B cell (primary cell): ENCODE measurements around the gene RPS14. TPM values are rescaled to one million over a fixed set of nuclear protein-coding genes. Genes with fewer than 3 reads are reported as not detected.
A peak's percentile ranks its signal among the peaks of the same experiment; 100 is the strongest.

ENCODE experiments used
- ATAC-seq: fragments of 200-7000 bp; cut with Tn5 transposase; one replicate; pipeline ENCODE4 v1.10.0; 2021; ENCODE audit warnings: low read depth, mild to moderate bottlenecking, moderate number of reproducible peaks, moderate library complexity
- CTCF ChIA-PET: fragments of 350-600 bp; sonication (Branson Sonifier 250); formaldehyde crosslinking; loops from one replicate; lab custom pipeline; 2021; ENCODE audit warnings: antibody characterized with exemption, inconsistent platforms; lab: Charles Lee
- POLR2A ChIA-PET: fragments of 350-600 bp; sonication (Branson Sonifier 250); formaldehyde crosslinking; loops from one replicate; lab custom pipeline; 2021; ENCODE audit warnings: antibody characterized with exemption; lab: Charles Lee
- DNase-seq: peaks from one replicate; pipeline ENCODE4 v3.0.0; 2013
- H2AFZ ChIP-seq: 2 replicates; pipeline ENCODE4 v1.6.1; 2012; ENCODE audit warnings: mild to moderate bottlenecking, low read depth, low read length; ENCODE audit not compliant: insufficient read depth, poor library complexity, severe bottlenecking
- H3K27ac ChIP-seq, 2 donors: 1 replicate in 1 of 2; 2 replicates in 1 of 2; pipeline ENCODE4 v1.5.1; 2012 to 2013; ENCODE audit warnings: low read length in 2 of 2, mild to moderate bottlenecking in 2 of 2, moderate library complexity in 1 of 2
- H3K27me3 ChIP-seq, 4 experiments: fragments of 200-600 bp in 1 of 4; sonication (generic) in 1 of 4; replicated peaks in 1 of 4; 1 replicate in 2 of 4; 2 replicates in 2 of 4; pipeline versions ENCODE4 v1.6.1 to v1.7.0; 2013 to 2016; ENCODE audit warnings: low read length in 3 of 4, mild to moderate bottlenecking in 2 of 4, mixed read lengths in 1 of 4, moderate library complexity in 1 of 4; ENCODE audit not compliant: insufficient read depth in 4 of 4, control insufficient read depth in 3 of 4; ENCODE audit errors: control extremely low read depth in 1 of 4
- H3K36me3 ChIP-seq, 2 experiments: replicated peaks in 1 of 2; 1 replicate in 1 of 2; 2 replicates in 1 of 2; pipeline versions ENCODE4 v1.6.1 to v1.7.1; 2013; ENCODE audit warnings: low read length in 1 of 2; ENCODE audit not compliant: insufficient read depth in 2 of 2, control insufficient read depth in 1 of 2; ENCODE audit errors: control extremely low read depth in 1 of 2, extremely low read depth in 1 of 2
- H3K4me1 ChIP-seq, 2 donors: fragments of 200-600 bp in 1 of 2; sonication (generic) in 1 of 2; 1 replicate in 1 of 2; 2 replicates in 1 of 2; pipeline versions ENCODE4 v1.5.1 to v1.6.1; 2013 to 2017; ENCODE audit warnings: low read length in 2 of 2; ENCODE audit not compliant: control insufficient read depth in 2 of 2, insufficient read depth in 2 of 2
- H3K4me2 ChIP-seq: replicated peaks from 2 replicates; pipeline ENCODE3; 2012; ENCODE audit warnings: mild to moderate bottlenecking, low read depth, low read length; ENCODE audit not compliant: poor library complexity, severe bottlenecking
- H3K4me3 ChIP-seq, 5 experiments: fragments of 200-600 bp in 1 of 5; sonication (generic) in 1 of 5; 1 replicate in 3 of 5; 2 replicates in 2 of 5; pipeline versions ENCODE4 v1.5.1 to v1.7.0; 2011 to 2016; ENCODE audit warnings: low read length in 4 of 5, mild to moderate bottlenecking in 4 of 5, low read depth in 2 of 5, control low read depth in 1 of 5, moderate library complexity in 1 of 5; ENCODE audit not compliant: insufficient read depth in 1 of 5; ENCODE audit errors: control extremely low read depth in 1 of 5, extremely low read depth in 1 of 5
- H3K79me2 ChIP-seq: fragments of 200-600 bp; sonication (generic); one replicate; pipeline ENCODE4 v1.6.0; 2016; ENCODE audit warnings: low read length; ENCODE audit not compliant: control insufficient read depth, insufficient read depth
- H3K9ac ChIP-seq: fragments of 200-600 bp; sonication (generic); 2 replicates; pipeline ENCODE4 v1.6.1; 2017; ENCODE audit warnings: mild to moderate bottlenecking, low read length, moderate library complexity
- H3K9me3 ChIP-seq, 3 donors: one replicate each; pipeline versions ENCODE4 v1.6.1 to v1.7.1; 2013; ENCODE audit warnings: low read length in 2 of 3; ENCODE audit not compliant: control insufficient read depth in 2 of 3, insufficient read depth in 1 of 3; ENCODE audit errors: control extremely low read depth in 1 of 3
- H4K20me1 ChIP-seq: 2 replicates; pipeline ENCODE4 v1.6.0; 2012; ENCODE audit warnings: mild to moderate bottlenecking, low read length; ENCODE audit not compliant: insufficient read depth, control insufficient read depth, poor library complexity, severe bottlenecking
- H3K27ac Mint-ChIP-seq: one replicate; pipeline ENCODE4 v1.8.0; 2021; ENCODE audit warnings: mixed read lengths
- H3K27me3 Mint-ChIP-seq: one replicate; pipeline ENCODE4 v1.8.0; 2021; ENCODE audit warnings: mixed read lengths
- H3K4me1 Mint-ChIP-seq: one replicate; pipeline ENCODE4 v1.8.0; 2021; ENCODE audit warnings: mixed read lengths
- H3K4me3 Mint-ChIP-seq: one replicate; pipeline ENCODE4 v1.8.0; 2021; ENCODE audit warnings: mixed read lengths
- H3K9me3 Mint-ChIP-seq: one replicate; pipeline ENCODE4 v1.8.0; 2022; ENCODE audit warnings: mixed read lengths; ENCODE audit not compliant: insufficient read depth
- EZH2 ChIP-seq: IDR thresholded peaks from 2 replicates; pipeline ENCODE4 v1.6.1; 2012; ENCODE audit warnings: borderline replicate concordance, low read depth, mild to moderate bottlenecking, moderate library complexity, low read length; ENCODE audit not compliant: insufficient read depth, poor library complexity, severe bottlenecking
- WGBS: methylation state at CpG from one replicate; pipeline ENCODE4 v1.1.5; 2013; ENCODE audit warnings: missing lambda C conversion rate; ENCODE audit not compliant: insufficient coverage; 5-methylcytosine and 5-hydroxymethylcytosine counted together
- intact Hi-C: fragments of 100-400 bp; cut with micrococcal nuclease; formaldehyde crosslinking; loops from one replicate; pipeline ENCODE4 v1.10.0; 2022
- polyA plus RNA-seq: library from polyadenylated mRNA; depleted of rRNA; stranded (reverse); fragments of >200 nt; gene quantifications from 2 replicates; pipeline ENCODE4 v1.2.3, GENCODE V29; 2012
- total RNA-seq, 2 donors: library from RNA; stranded (reverse); fragments of 120-200 nt in 1 of 2; gene quantifications; 1 replicate in 1 of 2; 2 replicates in 1 of 2; pipeline versions ENCODE4 v1.2.3 to v1.2.4, GENCODE V29; 2013 to 2022
- TF ChIP-seq, protein P1 (sequence below): fragments of 200-600 bp; IDR thresholded peaks from one replicate; pipeline ENCODE4 v1.8.0; 2022; ENCODE audit warnings: antibody characterized with exemption, mild to moderate bottlenecking

Gene RPS14
- total and polyA plus RNA-seq, 2 donors (not counting 1 experiment from before 2014, with no cell fraction given): 3,740 to 6,881 TPM

DNA sequence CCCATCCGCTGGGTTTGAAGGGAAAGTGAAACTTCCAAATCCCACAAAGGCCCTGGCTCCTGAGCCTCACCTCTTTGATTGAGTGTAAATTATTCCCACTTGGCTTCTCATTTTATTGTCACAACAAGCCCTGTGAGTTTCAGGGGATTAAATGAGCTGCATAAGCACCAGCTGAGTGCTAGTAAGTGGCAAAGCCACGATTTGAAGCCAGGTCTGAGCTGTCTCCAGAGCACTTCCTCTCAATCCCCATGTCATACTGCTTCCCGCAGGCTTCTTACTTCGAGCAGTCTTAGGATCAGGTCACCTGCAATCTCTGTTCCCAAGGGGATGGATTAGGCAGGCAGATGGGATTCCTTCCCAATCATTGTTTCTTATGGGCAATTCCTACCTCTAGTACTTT, 18.0 kb downstream of the RPS14 start:
- no peak for DNase-seq
- H3K27me3 ChIP-seq: no peaks in the 10 kb centered on the region
- no peaks in the 10 kb centered on the region for H3K9me3 Mint-ChIP-seq
- H2AFZ ChIP-seq: no peak overlapping the region
- H3K4me1 Mint-ChIP-seq: peaks cover 73% of the 10 kb centered on the region
- WGBS: 78% methylated on average over 3 of the region's 4 CpGs
- H3K9me3 ChIP-seq: no peaks in the 10 kb centered on the region
- intact Hi-C loops: no loop called here
- ChIA-PET CTCF (interaction anchor here (0.7 to 14.4 kb wide), 3 partner anchors 17 to 31 kb away, joined by 3 to 396 read pairs (median 111); partner anchors contain the start of gene CD74), POLR2A (interaction anchor here (1.1 to 21.5 kb wide), 3 partner anchors 12 to 31 kb away, joined by 4 to 387 read pairs (median 286); partner anchors contain the start of gene CD74)
- no peak overlapping the region for H3K9ac ChIP-seq
- no peak for ATAC-seq
- no peaks in the 10 kb centered on the region for H3K36me3 ChIP-seq
- peaks cover 69 to 77% of the 10 kb centered on the region in 2 donors for H3K4me1 ChIP-seq
- peak overlapping the region; percentile 89 for H3K27ac Mint-ChIP-seq
- H3K4me3 ChIP-seq: no peak overlapping the region
- peak overlapping the region; percentile 30 for H3K4me2 ChIP-seq
- H3K4me3 Mint-ChIP-seq: no peak overlapping the region
- TF ChIP-seq, protein P1, sequence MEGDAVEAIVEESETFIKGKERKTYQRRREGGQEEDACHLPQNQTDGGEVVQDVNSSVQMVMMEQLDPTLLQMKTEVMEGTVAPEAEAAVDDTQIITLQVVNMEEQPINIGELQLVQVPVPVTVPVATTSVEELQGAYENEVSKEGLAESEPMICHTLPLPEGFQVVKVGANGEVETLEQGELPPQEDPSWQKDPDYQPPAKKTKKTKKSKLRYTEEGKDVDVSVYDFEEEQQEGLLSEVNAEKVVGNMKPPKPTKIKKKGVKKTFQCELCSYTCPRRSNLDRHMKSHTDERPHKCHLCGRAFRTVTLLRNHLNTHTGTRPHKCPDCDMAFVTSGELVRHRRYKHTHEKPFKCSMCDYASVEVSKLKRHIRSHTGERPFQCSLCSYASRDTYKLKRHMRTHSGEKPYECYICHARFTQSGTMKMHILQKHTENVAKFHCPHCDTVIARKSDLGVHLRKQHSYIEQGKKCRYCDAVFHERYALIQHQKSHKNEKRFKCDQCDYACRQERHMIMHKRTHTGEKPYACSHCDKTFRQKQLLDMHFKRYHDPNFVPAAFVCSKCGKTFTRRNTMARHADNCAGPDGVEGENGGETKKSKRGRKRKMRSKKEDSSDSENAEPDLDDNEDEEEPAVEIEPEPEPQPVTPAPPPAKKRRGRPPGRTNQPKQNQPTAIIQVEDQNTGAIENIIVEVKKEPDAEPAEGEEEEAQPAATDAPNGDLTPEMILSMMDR: no peak
- TF ChIP-seq EZH2: no peak
- H3K79me2 ChIP-seq: peaks cover 97% of the 10 kb centered on the region
- H4K20me1 ChIP-seq: no peaks in the 10 kb centered on the region
- peak overlapping the region; percentile 39 to 53 for H3K27ac ChIP-seq
- H3K27me3 Mint-ChIP-seq: no peaks in the 10 kb centered on the region

GRCh38 chr5:150431048-150431447, 18.5 kb downstream of the RPS14 start:
- Mint-ChIP-seq H3K9me3 (no peaks in the 10 kb centered on the region), H3K27me3 (no peaks in the 10 kb centered on the region), H3K4me1 (peaks cover 68% of the 10 kb centered on the region), H3K27ac (peak overlapping the region; percentile 89), H3K4me3 (peak overlapping the region; percentile 29)
- no peak for ATAC-seq
- CTCF ChIA-PET: interaction anchor here (11.9 to 14.4 kb wide), 2 partner anchors 20 to 31 kb away, joined by 111 to 396 read pairs; partner anchors contain the start of gene CD74
- H3K4me1 ChIP-seq: peaks cover 64 to 72% of the 10 kb centered on the region in 2 donors
- POLR2A ChIA-PET: interaction anchor here (0.7 to 21.5 kb wide), 3 partner anchors 13 to 31 kb away, joined by 10 to 387 read pairs (median 286); partner anchors contain the start of gene CD74
- no peak overlapping the region for H3K4me3 ChIP-seq
- peaks cover 97% of the 10 kb centered on the region for H3K79me2 ChIP-seq
- H3K36me3 ChIP-seq: no peaks in the 10 kb centered on the region
- WGBS: 97% methylated on average over 18 of the region's 18 CpGs
- DNase-seq: no peak
- H2AFZ ChIP-seq: no peak overlapping the region
- H3K9ac ChIP-seq: no peak overlapping the region
- peak overlapping the region in 1 of 2 donors; percentile 95 for H3K27ac ChIP-seq
- H3K9me3 ChIP-seq: no peaks in the 10 kb centered on the region
- H3K27me3 ChIP-seq: no peaks in the 10 kb centered on the region
- peak overlapping the region; percentile 30 for H3K4me2 ChIP-seq
- TF ChIP-seq, protein P1: no peak
- no peak for TF ChIP-seq EZH2
- intact Hi-C loops: no loop called here
- no peaks in the 10 kb centered on the region for H4K20me1 ChIP-seq
